Loucy (cell line): Measurements from ENCODE around the gene MMP24OS.

Experiments used
- CTCF ChIP-seq: fragments of 200-600 bp; sonication (generic); conservative IDR thresholded peaks from 2 replicates; pipeline ENCODE4 v1.5.1; 2014; ENCODE audit warnings: mild to moderate bottlenecking, antibody characterized with exemption, low read length
- EZH2phosphoT487 ChIP-seq: fragments of 200-600 bp; IDR thresholded peaks from 2 replicates; pipeline ENCODE4 v1.6.1; 2018; ENCODE audit warnings: antibody characterized with exemption, mild to moderate bottlenecking, moderate library complexity, borderline replicate concordance

GRCh38 chr20:35243317-35243716 is 34.6 kb downstream of the MMP24OS start:
- TF ChIP-seq CTCF (no peak), EZH2phosphoT487 (no peak)
